ENCODE measurements around the gene ZNF766. TPM values are rescaled to one million over a fixed set of nuclear protein-coding genes. Genes with fewer than 3 reads are reported as not detected.
A peak's percentile ranks its signal among the peaks of the same experiment; 100 is the strongest.
"Not testable (repeated sequence)": the region's sequence is repeated elsewhere in the genome, so short reads cannot be mapped to it uniquely, and the experiment has no call there.

The ZNF766 gene
- total RNA-seq, 1 donor from 2014 or later: 25.3 TPM

GRCh38 chr19:52275988-52276387, 6.6 kb downstream of the ZNF766 start:
- DNase-seq (ENCODE audit: low spot score): no peak

GRCh38 chr19:52277471-52277870, 8.1 kb downstream of the ZNF766 start:
- peak; percentile 4 for DNase-seq (ENCODE audit: low spot score)

- DNase-seq (ENCODE audit: low spot score): no peak
These were observed 16.9 kb downstream of the ZNF766 start for GRCh38 chr19:52286256-52286655.

GRCh38 chr19:52291781-52292180, 22.4 kb downstream of the ZNF766 start:
- DNase-seq (ENCODE audit: low spot score): no peak

- DNase-seq (ENCODE audit: low spot score): not testable (repeated sequence)
These were observed 23.6 kb downstream of the ZNF766 start for GRCh38 chr19:52292946-52293345.

GRCh38 chr19:52296400-52296772, 27.0 kb downstream of the ZNF766 start:
- DNase-seq (ENCODE audit: low spot score): no peak

- peak; percentile 83 for DNase-seq (ENCODE audit: low spot score)
These were observed 27.6 kb downstream of the ZNF766 start, which contains the start of gene ZNF480 for GRCh38 chr19:52296773-52297600. Gene ZNF480, plus strand, starts transcription at chr19:52297169. Its CDS starts 3,244 bp downstream, at chr19:52300413.

- no peak for DNase-seq (ENCODE audit: low spot score)
These were observed 28.4 kb downstream of the ZNF766 start for GRCh38 chr19:52297601-52298364.

- DNase-seq (ENCODE audit: low spot score): no peak
These were observed 37.9 kb downstream of the ZNF766 start for GRCh38 chr19:52307275-52307674.

GRCh38 chr19:52322429-52322828, 53.0 kb downstream of the ZNF766 start:
- DNase-seq (ENCODE audit: low spot score): no peak

GRCh38 chr19:52331757-52332156, 62.4 kb downstream of the ZNF766 start:
- no peak for DNase-seq (ENCODE audit: low spot score)

GRCh38 chr19:52335768-52336116, 66.4 kb downstream of the ZNF766 start:
- no peak for DNase-seq (ENCODE audit: low spot score)

- DNase-seq (ENCODE audit: low spot score): peak; percentile 89
These were observed 66.9 kb downstream of the ZNF766 start, which contains the start of gene ZNF610 for GRCh38 chr19:52336117-52336790. Gene ZNF610, plus strand, starts transcription at chr19:52336243. Its CDS starts 12,930 bp downstream, at chr19:52349173.

GRCh38 chr19:52336791-52337381, 67.5 kb downstream of the ZNF766 start:
- DNase-seq (ENCODE audit: low spot score): peak; percentile 1

GRCh38 chr19:52339022-52339421, 69.6 kb downstream of the ZNF766 start:
- DNase-seq (ENCODE audit: low spot score): not testable (repeated sequence)

- DNase-seq (ENCODE audit: low spot score): peak; percentile 38
These were observed 74.2 kb downstream of the ZNF766 start for GRCh38 chr19:52343548-52343947.

- DNase-seq (ENCODE audit: low spot score): no peak
These were observed 75.8 kb downstream of the ZNF766 start for GRCh38 chr19:52345162-52345561.
